ENCODE results near the gene UFD1. TPM values are rescaled to one million over a fixed set of nuclear protein-coding genes. Genes with fewer than 3 reads are reported as not detected.

The UFD1 gene, protein sequence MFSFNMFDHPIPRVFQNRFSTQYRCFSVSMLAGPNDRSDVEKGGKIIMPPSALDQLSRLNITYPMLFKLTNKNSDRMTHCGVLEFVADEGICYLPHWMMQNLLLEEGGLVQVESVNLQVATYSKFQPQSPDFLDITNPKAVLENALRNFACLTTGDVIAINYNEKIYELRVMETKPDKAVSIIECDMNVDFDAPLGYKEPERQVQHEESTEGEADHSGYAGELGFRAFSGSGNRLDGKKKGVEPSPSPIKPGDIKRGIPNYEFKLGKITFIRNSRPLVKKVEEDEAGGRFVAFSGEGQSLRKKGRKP
- 39.7 and 65.1 TPM in 2 replicates for total RNA-seq

DNA sequence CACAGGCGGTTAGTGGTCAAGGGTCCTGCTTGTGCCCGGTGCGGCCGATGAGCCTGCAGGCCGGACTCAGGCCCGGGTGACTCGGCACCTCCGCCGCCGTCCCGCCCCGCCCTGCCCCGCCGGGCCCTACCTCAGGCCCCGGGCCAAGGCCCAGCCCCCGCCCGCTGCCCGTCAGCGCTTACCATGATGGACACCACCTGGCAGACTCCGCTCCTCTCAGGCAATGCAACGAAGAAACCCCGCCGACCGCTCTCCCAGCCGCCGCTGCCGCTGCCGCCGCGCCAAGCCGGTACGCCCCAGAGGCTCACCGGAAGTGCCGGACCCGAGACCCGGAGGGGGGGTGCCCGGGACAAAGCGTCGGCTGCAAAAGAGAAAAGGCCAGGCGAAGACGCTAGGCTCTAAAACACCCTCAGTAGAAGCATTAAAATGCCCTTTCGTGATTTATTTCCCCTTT, at the start of gene UFD1:
TSS of gene UFD1 (minus strand) at position 293 of the 454 bp plus-strand sequence. CDS start at position 185, 108 bp downstream.

GRCh38 chr22:19524170-19525115, 45.5 kb upstream of the UFD1 start, which contains the start of gene CLDN5:
Gene CLDN5, minus strand, starts transcription at chr22:19524410. Its CDS starts 155 bp downstream, at chr22:19524255.

GRCh38 chr22:19479355-19480172, 571 bp upstream of the UFD1 start, which contains the start of gene CDC45:
Gene CDC45, plus strand, starts transcription at chr22:19479920. Its CDS starts 49 bp downstream, at chr22:19479969.

GRCh38 chr22:19447330-19448075, 31.5 kb downstream of the UFD1 start, which contains the start of gene C22orf39:
Gene C22orf39, minus strand, starts transcription at chr22:19447711. Its CDS starts 23 bp downstream, at chr22:19447688.

GRCh38 chr22:19432133-19432851, 46.7 kb downstream of the UFD1 start, which contains the start of gene MRPL40:
Gene MRPL40, plus strand, starts transcription at chr22:19432545. Its CDS starts 10 bp downstream, at chr22:19432555.

GRCh38 chr22:19431649-19432132, 47.3 kb downstream of the UFD1 start, which contains the start of gene HIRA:
Gene HIRA, minus strand, starts transcription at chr22:19431733. Its CDS starts 257 bp downstream, at chr22:19431476.

Other genes with a start within 250 kb of the UFD1 start
- gene CLTCL1, start 187.5 kb downstream of the UFD1 start, total RNA-seq, result 10.4 and 19.3 TPM in 2 replicates
- gene HIRA, start 47.5 kb downstream of the UFD1 start, total RNA-seq, result 17.7 and 17.8 TPM in 2 replicates
- 39.5 and 56.0 TPM in 2 replicates for gene MRPL40, start 46.6 kb downstream of the UFD1 start, total RNA-seq
- gene C22orf39, start 31.5 kb downstream of the UFD1 start, total RNA-seq, result 22.3 and 27.1 TPM in 2 replicates
- 13.1 and 42.6 TPM in 2 replicates for gene CDC45, start 727 bp upstream of the UFD1 start, total RNA-seq
- gene CLDN5, start 45.2 kb upstream of the UFD1 start, total RNA-seq, result not detected in 2 replicates
- 2.6 and 14.9 TPM in 2 replicates for gene SEPTIN5, start 235.3 kb upstream of the UFD1 start, total RNA-seq
- gene GP1BB, start 244.3 kb upstream of the UFD1 start, total RNA-seq, result 2.8 and 2.9 TPM in 2 replicates

Measured in hair follicular keratinocyte (primary cell).